DMS 273 (cell line): ENCODE measurements around the gene ATP13A4.

Experiments used
- DNase-seq: peaks from one replicate; lab custom pipeline; 2025; ENCODE audit not compliant: unreplicated experiment; lab: John Stamatoyannopoulos, UW

Gene ATP13A4

GRCh38 chr3:193400304-193400703, 154.4 kb downstream of the ATP13A4 start:
- DNase-seq: no peak

GRCh38 chr3:193396451-193397244, 158.0 kb downstream of the ATP13A4 start:
- DNase-seq: no peak

GRCh38 chr3:193391902-193392301, 162.8 kb downstream of the ATP13A4 start:
- DNase-seq: peak; percentile 54

GRCh38 chr3:193389335-193389734, 165.4 kb downstream of the ATP13A4 start:
- no peak for DNase-seq

GRCh38 chr3:193388361-193388760, 166.3 kb downstream of the ATP13A4 start:
- no peak for DNase-seq

- no peak for DNase-seq
These were observed 167.1 kb downstream of the ATP13A4 start for GRCh38 chr3:193387596-193387995.

- DNase-seq: no peak
These were observed 176.0 kb downstream of the ATP13A4 start, which contains the start of gene ATP13A5 for GRCh38 chr3:193378706-193379105. TSS of gene ATP13A5 (minus strand) at chr3:193378753. CDS start at chr3:193378725, 28 bp downstream.

GRCh38 chr3:193377591-193377990, 177.1 kb downstream of the ATP13A4 start:
- DNase-seq: no peak

- no peak for DNase-seq
These were observed 179.1 kb downstream of the ATP13A4 start for GRCh38 chr3:193375614-193376013.

GRCh38 chr3:193372783-193373182, 181.9 kb downstream of the ATP13A4 start:
- no peak for DNase-seq

- no peak for DNase-seq
These were observed 186.8 kb downstream of the ATP13A4 start for GRCh38 chr3:193367868-193368267.

- DNase-seq: no peak
These were observed 197.4 kb downstream of the ATP13A4 start for GRCh38 chr3:193357291-193357690.

GRCh38 chr3:193354423-193354822, 200.3 kb downstream of the ATP13A4 start:
- DNase-seq: no peak
